Upper lobe of right lung (tissue), 1 donor: ENCODE results near the gene MCM5. TPM values are rescaled to one million over a fixed set of nuclear protein-coding genes. Genes with fewer than 3 reads are reported as not detected.

Source experiments
- ATAC-seq: fragments of 200-7000 bp; cut with Tn5 transposase; one replicate; pipeline ENCODE4 v1.9.1; 2020; ENCODE audit warnings: mild to moderate bottlenecking, moderate library complexity
- DNase-seq: peaks from one replicate; pipeline ENCODE4 v3.0.0-alpha.2; 2020
- H3K27ac ChIP-seq: fragments of 200-600 bp; one replicate; pipeline ENCODE4 v1.8.0; 2022
- H3K27me3 ChIP-seq: fragments of 200-600 bp; one replicate; pipeline ENCODE4 v1.8.0; 2022; ENCODE audit warnings: mild to moderate bottlenecking
- H3K36me3 ChIP-seq: fragments of 200-600 bp; one replicate; pipeline ENCODE4 v1.8.0; 2022
- H3K4me1 ChIP-seq: fragments of 200-600 bp; one replicate; pipeline ENCODE4 v1.8.0; 2022
- H3K4me3 ChIP-seq: fragments of 200-600 bp; one replicate; pipeline ENCODE4 v1.8.0; 2022; ENCODE audit warnings: mild to moderate bottlenecking
- H3K9me3 ChIP-seq: fragments of 200-600 bp; one replicate; pipeline ENCODE4 v1.8.0; 2022
- intact Hi-C: fragments of 100-400 bp; cut with DNase I; formaldehyde crosslinking; loops from one replicate; pipeline ENCODE4 v1.11.0; 2022
- total RNA-seq: library from RNA; stranded (reverse); fragmentation: NEBNext Ultra II Directional; extraction: Animal tissue kit (Norgen Biotek cat#: 25700); gene quantifications from one replicate; pipeline ENCODE4 v1.2.1, GENCODE V29; 2021
- TF ChIP-seq, protein P1 (sequence below): fragments of 200-600 bp; IDR thresholded peaks from one replicate; pipeline ENCODE4 v1.8.0; 2022; ENCODE audit warnings: antibody characterized with exemption
- donor health status: DM: no; HTN: yes; CAD: no; lungs with severe emphysema.

Gene MCM5
- total RNA-seq, 1 donor from 2014 or later: 22.1 TPM

DNA sequence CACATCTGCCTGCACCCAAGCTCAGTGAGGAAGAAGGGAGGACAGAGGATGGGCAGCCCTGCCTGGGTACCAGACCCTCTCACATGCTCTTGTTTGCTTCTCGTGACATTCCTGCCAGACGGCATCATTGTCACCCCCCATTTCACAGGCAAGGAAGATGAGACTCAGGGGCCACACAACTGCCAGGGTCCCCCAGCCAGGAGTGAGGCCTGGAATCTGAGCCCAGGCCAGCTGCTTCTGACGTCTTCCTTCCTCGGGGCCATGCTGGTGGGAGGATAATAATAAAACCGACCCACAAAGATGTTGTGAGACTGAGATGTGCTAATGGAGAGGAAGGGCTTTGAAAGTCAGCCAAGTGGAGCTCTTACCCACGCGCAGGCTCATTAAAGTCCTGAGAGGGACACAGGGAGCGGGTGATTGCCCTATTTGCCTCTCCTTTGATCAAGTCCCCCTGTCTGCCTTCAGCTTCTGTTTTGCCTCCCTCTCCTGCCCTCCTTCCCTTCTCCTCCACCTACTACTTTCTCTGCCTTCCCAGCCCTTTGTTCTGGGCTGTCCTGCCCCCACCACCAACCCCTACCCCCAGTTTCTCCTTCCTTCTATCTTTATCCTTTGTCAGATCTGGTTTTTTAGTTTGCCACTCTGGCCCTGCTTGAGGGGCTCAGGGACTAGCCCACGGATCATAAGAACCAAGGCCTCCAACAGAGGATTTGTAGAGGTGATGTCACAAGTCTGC, 62.7 kb downstream of the MCM5 start:
- no peak overlapping the region for H3K4me3 ChIP-seq
- no peak overlapping the region for H3K27ac ChIP-seq
- intact Hi-C loops: no loop called here

DNA sequence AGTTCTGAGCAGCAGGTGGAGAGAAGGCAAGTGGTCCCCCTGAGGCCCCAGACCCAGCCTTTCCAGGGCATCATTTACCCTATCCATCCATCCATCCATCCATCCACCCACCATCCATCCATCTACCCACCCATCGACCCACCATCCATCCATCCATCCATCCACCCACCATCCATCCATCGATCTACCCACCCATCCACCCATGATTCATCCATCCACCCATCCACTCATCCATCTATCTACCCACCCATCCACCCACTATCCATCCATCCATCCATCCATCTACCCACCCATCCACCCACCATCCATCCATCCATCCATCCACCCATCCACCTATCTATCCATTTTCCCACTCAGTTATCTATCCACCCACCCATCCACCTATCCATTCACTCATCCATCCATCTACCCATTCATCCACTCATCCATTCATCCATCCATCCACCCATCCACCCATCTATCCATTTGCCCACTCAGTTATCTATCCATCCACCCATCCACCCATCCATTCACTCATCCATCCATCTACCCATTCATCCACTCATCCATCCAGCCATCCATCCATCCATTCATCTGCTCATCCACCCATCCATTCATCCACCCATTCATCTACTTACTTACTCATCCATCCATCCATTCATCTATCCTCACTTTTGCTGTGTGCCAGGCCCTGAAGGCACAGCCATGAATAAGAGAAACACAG, 63.4 kb downstream of the MCM5 start:
- Histone ChIP-seq H3K4me1 (peaks cover 9% of the 10 kb centered on the region), H3K27me3 (no peaks in the 10 kb centered on the region), H3K9me3 (no peaks in the 10 kb centered on the region), H3K4me3 (no peak overlapping the region), H3K27ac (no peak overlapping the region), H3K36me3 (no peaks in the 10 kb centered on the region)
- intact Hi-C loops: no loop called here
- TF ChIP-seq, protein P1, sequence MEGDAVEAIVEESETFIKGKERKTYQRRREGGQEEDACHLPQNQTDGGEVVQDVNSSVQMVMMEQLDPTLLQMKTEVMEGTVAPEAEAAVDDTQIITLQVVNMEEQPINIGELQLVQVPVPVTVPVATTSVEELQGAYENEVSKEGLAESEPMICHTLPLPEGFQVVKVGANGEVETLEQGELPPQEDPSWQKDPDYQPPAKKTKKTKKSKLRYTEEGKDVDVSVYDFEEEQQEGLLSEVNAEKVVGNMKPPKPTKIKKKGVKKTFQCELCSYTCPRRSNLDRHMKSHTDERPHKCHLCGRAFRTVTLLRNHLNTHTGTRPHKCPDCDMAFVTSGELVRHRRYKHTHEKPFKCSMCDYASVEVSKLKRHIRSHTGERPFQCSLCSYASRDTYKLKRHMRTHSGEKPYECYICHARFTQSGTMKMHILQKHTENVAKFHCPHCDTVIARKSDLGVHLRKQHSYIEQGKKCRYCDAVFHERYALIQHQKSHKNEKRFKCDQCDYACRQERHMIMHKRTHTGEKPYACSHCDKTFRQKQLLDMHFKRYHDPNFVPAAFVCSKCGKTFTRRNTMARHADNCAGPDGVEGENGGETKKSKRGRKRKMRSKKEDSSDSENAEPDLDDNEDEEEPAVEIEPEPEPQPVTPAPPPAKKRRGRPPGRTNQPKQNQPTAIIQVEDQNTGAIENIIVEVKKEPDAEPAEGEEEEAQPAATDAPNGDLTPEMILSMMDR: no peak
- ATAC-seq: no peak
- no peak for DNase-seq

More for the DNA sequence above, 62.7 kb downstream of the MCM5 start:
- DNase-seq (no peak), ATAC-seq (no peak)
- TF ChIP-seq, protein P1: no peak
- Histone ChIP-seq H3K36me3 (no peaks in the 10 kb centered on the region), H3K27me3 (no peaks in the 10 kb centered on the region), H3K9me3 (no peaks in the 10 kb centered on the region), H3K4me1 (peaks cover 4% of the 10 kb centered on the region)

DNA sequence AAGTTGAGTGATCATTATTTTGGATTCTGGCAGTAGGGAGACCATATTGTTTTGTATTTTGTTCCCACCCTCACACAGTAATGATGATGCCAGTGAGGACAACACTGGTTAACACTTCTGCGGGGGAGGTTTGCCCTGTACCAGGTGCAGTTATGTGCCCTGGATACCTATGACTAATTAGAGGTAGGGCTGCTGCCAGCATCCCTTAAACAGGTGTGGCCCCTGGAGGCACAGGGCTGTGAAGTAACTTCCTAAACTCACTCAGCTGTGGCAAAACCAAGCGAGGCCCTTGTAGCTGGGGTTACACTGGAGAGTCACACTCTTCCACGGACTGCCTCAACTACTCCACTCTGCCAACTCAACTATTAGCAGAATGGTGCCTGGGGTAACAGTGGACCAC, 64.5 kb downstream of the MCM5 start:
- Histone ChIP-seq H3K36me3 (no peaks in the 10 kb centered on the region), H3K27me3 (no peaks in the 10 kb centered on the region), H3K9me3 (no peaks in the 10 kb centered on the region), H3K4me1 (peaks cover 9% of the 10 kb centered on the region), H3K27ac (no peak overlapping the region), H3K4me3 (no peak overlapping the region)
- intact Hi-C loops: no loop called here
- no peak for DNase-seq
- TF ChIP-seq, protein P1: no peak
- ATAC-seq: no peak

DNA sequence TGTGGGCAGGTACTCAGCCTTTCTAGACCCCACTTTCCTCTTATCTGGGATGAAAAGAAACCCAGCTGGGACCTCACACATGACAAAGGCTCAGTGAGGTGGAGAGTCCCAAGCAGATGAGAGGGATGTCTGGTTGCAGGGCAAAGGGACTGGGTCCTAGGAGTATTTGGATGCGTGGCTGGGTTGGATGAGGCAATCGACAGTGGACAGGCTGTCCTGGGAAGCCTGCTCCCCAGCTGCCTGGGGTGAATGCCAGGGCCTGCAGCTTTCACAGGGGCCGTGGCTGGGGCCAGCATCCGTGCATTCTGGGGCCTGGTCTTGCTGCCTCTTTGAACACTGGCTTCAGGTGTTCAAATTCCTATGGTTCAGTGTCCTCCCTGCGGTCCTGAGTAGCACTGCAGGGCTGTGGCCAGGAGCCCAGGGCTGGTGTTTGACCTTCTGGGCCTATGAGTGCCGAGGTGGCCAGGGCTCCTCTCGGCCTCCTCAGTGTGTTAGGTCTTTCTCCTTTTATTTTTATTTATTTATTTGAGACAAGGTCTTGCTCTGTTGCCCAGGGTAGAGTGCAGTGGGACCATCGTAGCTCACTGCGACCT, 65.3 kb downstream of the MCM5 start:
- Histone ChIP-seq H3K36me3 (no peaks in the 10 kb centered on the region), H3K27ac (no peak overlapping the region), H3K27me3 (no peaks in the 10 kb centered on the region), H3K4me1 (peaks cover 9% of the 10 kb centered on the region), H3K4me3 (no peak overlapping the region), H3K9me3 (no peaks in the 10 kb centered on the region)
- TF ChIP-seq, protein P1: no peak
- ATAC-seq (no peak), DNase-seq (no peak)
- intact Hi-C loops: no loop called here

DNA sequence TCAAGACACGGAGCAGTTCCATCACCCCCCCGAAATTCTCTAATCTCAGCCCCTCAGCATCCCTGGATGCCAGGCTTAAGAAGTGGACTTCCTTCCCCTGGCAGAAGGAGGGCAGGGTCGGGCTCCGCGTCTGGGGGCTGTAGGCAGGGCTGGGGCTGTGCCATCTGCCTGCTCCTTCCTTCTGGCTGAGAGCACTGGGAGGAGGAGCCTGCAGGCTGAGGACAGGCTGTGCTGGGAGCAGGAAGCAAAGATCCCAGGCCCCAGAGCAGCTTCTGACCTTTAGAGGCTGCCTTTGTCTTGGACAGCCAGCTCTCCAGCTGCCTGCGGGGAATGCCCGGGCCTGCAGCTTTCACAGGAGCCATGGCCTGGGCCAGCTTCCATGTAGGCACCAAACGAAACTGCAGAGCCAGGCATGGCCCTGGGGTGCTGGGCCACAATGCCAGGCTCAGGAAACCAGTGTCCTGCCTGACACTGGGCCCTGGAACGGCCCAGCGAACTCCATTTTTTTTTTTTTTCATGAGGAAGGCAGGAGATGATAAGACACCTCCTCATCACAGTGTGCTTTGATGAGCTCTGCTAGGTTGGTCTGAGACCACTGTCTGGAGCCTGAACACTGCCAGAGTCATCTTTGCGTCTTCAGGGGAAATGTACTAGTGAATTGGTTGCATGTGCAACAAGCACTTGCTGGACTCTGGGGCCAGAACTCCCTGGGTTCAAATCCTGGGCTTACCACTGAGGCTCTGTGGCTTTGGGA, 67.9 kb downstream of the MCM5 start:
- Histone ChIP-seq H3K4me1 (peaks cover 9% of the 10 kb centered on the region), H3K4me3 (no peak overlapping the region), H3K27me3 (no peaks in the 10 kb centered on the region), H3K9me3 (no peaks in the 10 kb centered on the region), H3K36me3 (no peaks in the 10 kb centered on the region), H3K27ac (peak overlapping the region; percentile 72)
- peak; percentile 69 for DNase-seq
- intact Hi-C loops: no loop called here
- TF ChIP-seq, protein P1: no peak
- ATAC-seq: peak; percentile 84
